Cardiac muscle cell (in vitro differentiated cells and primary cell): Measurements from ENCODE around the gene FBRS. TPM values are rescaled to one million over a fixed set of nuclear protein-coding genes. Genes with fewer than 3 reads are reported as not detected.

Source experiments
- DNase-seq, 2 donors: peaks; one replicate each; pipeline versions ENCODE4 v3.0.0 to v3.0.0-alpha.2; 2010 to 2017; ENCODE audit warnings: low read depth in 1 of 2, low spot score in 1 of 2
- H3K27ac ChIP-seq: fragments of 200-600 bp; sonication (generic); 2 replicates; pipeline ENCODE4 v1.5.1; 2016
- H3K27me3 ChIP-seq: fragments of 200-600 bp; sonication (generic); 2 replicates; pipeline ENCODE4 v1.6.0; 2016; ENCODE audit warnings: control low read depth
- H3K36me3 ChIP-seq: fragments of 200-600 bp; sonication (generic); 2 replicates; pipeline ENCODE4 v1.5.1; 2016; ENCODE audit warnings: control low read depth
- H3K4me1 ChIP-seq: fragments of 200-600 bp; sonication (generic); 2 replicates; pipeline ENCODE4 v1.8.1; 2017; ENCODE audit warnings: low read depth, mild to moderate bottlenecking, mixed run types
- H3K4me3 ChIP-seq: fragments of 200-600 bp; sonication (generic); 2 replicates; pipeline ENCODE4 v1.5.1; 2016; ENCODE audit warnings: mild to moderate bottlenecking
- H3K9me3 ChIP-seq: fragments of 200-600 bp; sonication (generic); 2 replicates; pipeline ENCODE4 v1.5.1; 2017; ENCODE audit warnings: low read depth, mild to moderate bottlenecking, control low read depth
- CTCF ChIP-seq: IDR thresholded peaks from 2 replicates; pipeline ENCODE4 v1.5.1; 2012; ENCODE audit warnings: low read depth, mild to moderate bottlenecking, low read length
- polyA plus RNA-seq: library from polyadenylated mRNA; unstranded; fragments of >200 nt; fragmentation: Nextera tagmentation; extraction: Ambion mirVana; gene quantifications from 2 replicates; pipeline ENCODE4 v1.2.1, GENCODE V29; 2016
- total RNA-seq: library from RNA; depleted of rRNA; stranded (reverse); fragments of >200 nt; gene quantifications from 2 replicates; pipeline ENCODE4 v1.2.3, GENCODE V29; 2016

Gene FBRS
- total and polyA plus RNA-seq, 2 experiments from 2014 or later = 21.2 to 55.4 TPM

- no peak for TF ChIP-seq CTCF
- no peak overlapping the region for H3K4me3 ChIP-seq
- H3K36me3 ChIP-seq = no peaks in the 10 kb centered on the region
- H3K27ac ChIP-seq = no peak overlapping the region
- H3K9me3 ChIP-seq = no peaks in the 10 kb centered on the region
- H3K4me1 ChIP-seq = peaks cover 8% of the 10 kb centered on the region
- peaks cover 5% of the 10 kb centered on the region for H3K27me3 ChIP-seq
- DNase-seq = peak in 1 of 2 donors; percentile 56
Observed at GRCh38 chr16:30619202-30619601, 39.0 kb upstream of the FBRS start.

- Histone ChIP-seq H3K27me3 (peaks cover 5% of the 10 kb centered on the region), H3K36me3 (no peaks in the 10 kb centered on the region), H3K27ac (no peak overlapping the region), H3K9me3 (no peaks in the 10 kb centered on the region), H3K4me1 (peaks cover 8% of the 10 kb centered on the region), H3K4me3 (no peak overlapping the region)
- DNase-seq = no peak
- no peak for TF ChIP-seq CTCF
Observed at GRCh38 chr16:30619638-30620037, 38.6 kb upstream of the FBRS start.

- Histone ChIP-seq H3K9me3 (no peaks in the 10 kb centered on the region), H3K4me3 (no peak overlapping the region), H3K27ac (no peak overlapping the region), H3K36me3 (no peaks in the 10 kb centered on the region), H3K27me3 (peaks cover 5% of the 10 kb centered on the region), H3K4me1 (peaks cover 8% of the 10 kb centered on the region)
- TF ChIP-seq CTCF = no peak
- DNase-seq = no peak
Observed at GRCh38 chr16:30620169-30620568, 38.1 kb upstream of the FBRS start.

GRCh38 chr16:30621765-30622164 is 36.5 kb upstream of the FBRS start:
- peaks cover 8% of the 10 kb centered on the region for H3K4me1 ChIP-seq
- H3K36me3 ChIP-seq = no peaks in the 10 kb centered on the region
- H3K27me3 ChIP-seq = peaks cover 5% of the 10 kb centered on the region
- TF ChIP-seq CTCF = no peak
- DNase-seq = no peak
- H3K27ac ChIP-seq = no peak overlapping the region
- no peak overlapping the region for H3K4me3 ChIP-seq
- no peaks in the 10 kb centered on the region for H3K9me3 ChIP-seq

GRCh38 chr16:30622455-30623032 is 35.7 kb upstream of the FBRS start:
- DNase-seq = no peak
- Histone ChIP-seq H3K4me1 (peaks cover 8% of the 10 kb centered on the region), H3K4me3 (no peak overlapping the region), H3K27me3 (peaks cover 5% of the 10 kb centered on the region), H3K36me3 (no peaks in the 10 kb centered on the region), H3K27ac (no peak overlapping the region), H3K9me3 (no peaks in the 10 kb centered on the region)
- no peak for TF ChIP-seq CTCF
